CD14-positive monocyte (primary cell): ENCODE measurements around the gene GSDME. TPM values are rescaled to one million over a fixed set of nuclear protein-coding genes. Genes with fewer than 3 reads are reported as not detected.
A peak's percentile ranks its signal among the peaks of the same experiment; 100 is the strongest.

Experiments used
- DNase-seq, 3 donors: peaks; one replicate each; pipeline ENCODE4 v3.0.0-alpha.2; 2011 to 2022
- H2AFZ ChIP-seq: 2 replicates; pipeline ENCODE4 v1.6.0; 2012; ENCODE audit warnings: mild to moderate bottlenecking, low read depth, low read length, inconsistent platforms; ENCODE audit not compliant: insufficient read depth, poor library complexity, severe bottlenecking
- H3K27ac ChIP-seq, 2 donors: 1 replicate in 1 of 2; 2 replicates in 1 of 2; pipeline ENCODE4 v1.5.1; 2012 to 2013; ENCODE audit warnings: low read length in 2 of 2, control low read depth in 1 of 2, inconsistent platforms in 1 of 2, low read depth in 1 of 2, mild to moderate bottlenecking in 1 of 2
- H3K27me3 ChIP-seq, 2 donors: one replicate each; pipeline versions ENCODE4 v1.6.0 to v1.6.1; 2011 to 2013; ENCODE audit warnings: low read length in 2 of 2; ENCODE audit not compliant: control insufficient read depth in 2 of 2, insufficient read depth in 2 of 2
- H3K36me3 ChIP-seq, 2 donors: replicated peaks in 1 of 2; 1 replicate in 1 of 2; 2 replicates in 1 of 2; pipeline versions ENCODE4 v1.5.1 to v1.6.1; 2012 to 2013; ENCODE audit warnings: low read length in 2 of 2, control low read depth in 1 of 2, inconsistent platforms in 1 of 2, mild to moderate bottlenecking in 1 of 2; ENCODE audit not compliant: insufficient read depth in 2 of 2, control insufficient read depth in 1 of 2
- H3K4me1 ChIP-seq, 2 donors: 1 replicate in 1 of 2; 2 replicates in 1 of 2; pipeline versions ENCODE4 v1.5.1 to v1.6.1; 2012 to 2013; ENCODE audit warnings: low read length in 2 of 2, control low read depth in 1 of 2, inconsistent platforms in 1 of 2, mild to moderate bottlenecking in 1 of 2, moderate library complexity in 1 of 2; ENCODE audit not compliant: insufficient read depth in 2 of 2, control insufficient read depth in 1 of 2
- H3K4me2 ChIP-seq: replicated peaks from 2 replicates; pipeline ENCODE3; 2012; ENCODE audit warnings: low read length, moderate library complexity, mild to moderate bottlenecking; ENCODE audit not compliant: poor library complexity, severe bottlenecking; ENCODE audit errors: extremely low read depth
- H3K4me3 ChIP-seq, 3 experiments: fragments of 200-600 bp in 1 of 3; sonication (generic) in 1 of 3; replicated peaks in 1 of 3; 1 replicate in 2 of 3; 2 replicates in 1 of 3; pipeline ENCODE4 v1.5.1; 2011 to 2013; ENCODE audit warnings: low read length in 3 of 3, mild to moderate bottlenecking in 3 of 3, control low read depth in 2 of 3, low read depth in 2 of 3, inconsistent platforms in 1 of 3, moderate library complexity in 1 of 3
- H3K79me2 ChIP-seq: 2 replicates; pipeline ENCODE4 v1.6.0; 2012; ENCODE audit warnings: mild to moderate bottlenecking, control low read depth, inconsistent platforms, low read length, moderate library complexity; ENCODE audit not compliant: insufficient read depth
- H3K9ac ChIP-seq: 2 replicates; pipeline ENCODE4 v1.6.0; 2017; ENCODE audit warnings: low read length, mild to moderate bottlenecking; ENCODE audit not compliant: insufficient read depth, poor library complexity, severe bottlenecking
- H3K9me3 ChIP-seq, 2 donors: replicated peaks in 1 of 2; 1 replicate in 1 of 2; 2 replicates in 1 of 2; pipeline versions ENCODE4 v1.5.1 to v1.6.1; 2012 to 2013; ENCODE audit warnings: low read length in 2 of 2, control low read depth in 1 of 2; ENCODE audit not compliant: control insufficient read depth in 1 of 2, insufficient read depth in 1 of 2
- H4K20me1 ChIP-seq: 2 replicates; pipeline ENCODE4 v1.6.0; 2012; ENCODE audit warnings: mild to moderate bottlenecking, low read length, control low read depth, moderate library complexity; ENCODE audit not compliant: insufficient read depth
- H3K27ac Mint-ChIP-seq, 7 donors: one replicate each; pipeline ENCODE4 v1.8.0; 2020; ENCODE audit warnings: mild to moderate bottlenecking in 7 of 7, mixed read lengths in 7 of 7, moderate library complexity in 6 of 7, inconsistent platforms in 2 of 7
- H3K27me3 Mint-ChIP-seq, 3 donors: one replicate each; pipeline ENCODE4 v1.8.0; 2021 to 2022; ENCODE audit warnings: low read depth in 3 of 3, mild to moderate bottlenecking in 3 of 3, mixed read lengths in 3 of 3, moderate library complexity in 3 of 3, inconsistent platforms in 1 of 3
- H3K36me3 Mint-ChIP-seq, 2 donors: one replicate each; pipeline ENCODE4 v1.8.0; 2020; ENCODE audit warnings: mixed read lengths in 2 of 2, inconsistent platforms in 1 of 2, mild to moderate bottlenecking in 1 of 2
- H3K4me1 Mint-ChIP-seq: one replicate; pipeline ENCODE4 v1.8.0; 2020; ENCODE audit warnings: mild to moderate bottlenecking, mixed read lengths
- H3K4me3 Mint-ChIP-seq, 2 donors: one replicate each; pipeline ENCODE4 v1.8.0; 2020; ENCODE audit warnings: mild to moderate bottlenecking in 2 of 2, mixed read lengths in 2 of 2, moderate library complexity in 1 of 2
- H3K9me3 Mint-ChIP-seq, 7 donors: one replicate each; pipeline ENCODE4 v1.8.0; 2020 to 2022; ENCODE audit warnings: mixed read lengths in 7 of 7, mild to moderate bottlenecking in 6 of 7, moderate library complexity in 6 of 7, inconsistent platforms in 2 of 7
- CTCF ChIP-seq: fragments of 200-600 bp; IDR thresholded peaks from one replicate; pipeline ENCODE4 v1.8.0; 2022; ENCODE audit warnings: antibody characterized with exemption, mild to moderate bottlenecking
- WGBS: methylation state at CpG from one replicate; pipeline ENCODE4 v1.1.5; 2013; ENCODE audit warnings: missing lambda C conversion rate; ENCODE audit not compliant: insufficient coverage; 5-methylcytosine and 5-hydroxymethylcytosine counted together
- intact Hi-C, 2 donors: fragments of 100-400 bp; cut with micrococcal nuclease; formaldehyde crosslinking; loops; one replicate each; pipeline versions ENCODE4 v1.15.0 to v1.15.1; 2023
- polyA minus RNA-seq: library from RNA; depleted of rRNA, polyadenylated mRNA; stranded (reverse); fragments of >200 nt; gene quantifications from 2 replicates; pipeline ENCODE4 v1.2.3, GENCODE V29; 2012
- polyA plus RNA-seq, 3 donors: library from polyadenylated mRNA; depleted of rRNA in 1 of 3; unstranded in 2 of 3; stranded (reverse) in 1 of 3; fragments of 300-500 nt in 2 of 3; fragments of >200 nt in 1 of 3; fragmentation: Illumina TruSeq in 2 of 3; gene quantifications; 1 replicate in 2 of 3; 2 replicates in 1 of 3; pipeline ENCODE4 v1.2.3, GENCODE V29; 2012 to 2021
- total RNA-seq, 12 experiments: library from RNA in 1 of 12; stranded (reverse) in 1 of 12; fragments of 120-200 nt in 1 of 12; gene quantifications; one replicate each; pipeline ENCODE4 v1.2.4 and lab custom pipeline; 2013 to 2026; ENCODE audit warnings: mixed read lengths in 6 of 12, inconsistent platforms in 1 of 12

Gene GSDME
- total RNA-seq (2013) = 2.0 TPM
- polyA plus RNA-seq (1 to 10 TPM in 2 of 3 donors, not detected in 1; 1.3 to 2.3 TPM), polyA minus RNA-seq (0.97 and 1.7 TPM in 2 replicates), total RNA-seq (lab: John Stamatoyannopoulos, UW) (2.3 to 190 (median 5.9) reads per million in 11 experiments)

GRCh38 chr7:24757353-24758275, at the start of gene GSDME:
Gene GSDME (minus strand): TSS chr7:24757464. CDS start chr7:24749774, 7,690 bp downstream.
- peaks cover 33% of the 10 kb centered on the region for H3K4me1 Mint-ChIP-seq
- peak within 1 kb of the TSS; percentile 52 for H3K9ac ChIP-seq
- H3K9me3 Mint-ChIP-seq = peaks cover 0 to 20% (median 3%) of the 10 kb centered on the region in 7 donors
- peaks cover 27 to 75% (median 33%) of the 10 kb centered on the region in 3 donors for H3K27me3 Mint-ChIP-seq
- no peaks in the 10 kb centered on the region for H3K79me2 ChIP-seq
- H3K27ac ChIP-seq = peak within 1 kb of the TSS in 1 of 2 donors; percentile 37
- TF ChIP-seq CTCF = no peak
- peak; percentile 21 to 66 (median 27) for DNase-seq
- H3K4me2 ChIP-seq = peak within 1 kb of the TSS; percentile 78
- 8% methylated on average over 78 of the region's 81 CpGs for WGBS
- H4K20me1 ChIP-seq = no peaks in the 10 kb centered on the region
- H3K4me3 Mint-ChIP-seq = peak within 1 kb of the TSS; percentile 81 to 92
- H2AFZ ChIP-seq = peak within 1 kb of the TSS; percentile 76
- intact Hi-C loops = no loop called here
- peak within 1 kb of the TSS in 6 of 7 donors; percentile 32 to 87 (median 68) for H3K27ac Mint-ChIP-seq
- H3K36me3 ChIP-seq = no peaks in the 10 kb centered on the region
- H3K36me3 Mint-ChIP-seq = peaks cover 3 to 9% of the 10 kb centered on the region in 2 donors
- H3K4me3 ChIP-seq = peak within 1 kb of the TSS; percentile 20 to 72 (median 53)
- H3K27me3 ChIP-seq = peaks cover 39 to 47% of the 10 kb centered on the region in 2 donors
- H3K9me3 ChIP-seq = no peaks in the 10 kb centered on the region
- peaks cover 33 to 37% of the 10 kb centered on the region in 2 donors for H3K4me1 ChIP-seq

- H3K27me3 Mint-ChIP-seq = peaks cover 0 to 1% (median 1%) of the 10 kb centered on the region in 3 donors
- H3K27ac Mint-ChIP-seq = no peak overlapping the region
Measured at GRCh38 chr7:24802300-24802699, 45.0 kb upstream of the GSDME start.

More at GRCh38 chr7:24802300-24802699, 45.0 kb upstream of the GSDME start:
- Histone ChIP-seq H3K27ac (no peak overlapping the region), H3K9ac (no peak overlapping the region), H3K27me3 (no peaks in the 10 kb centered on the region), H3K9me3 (no peaks in the 10 kb centered on the region), H4K20me1 (no peaks in the 10 kb centered on the region), H3K4me1 (no peaks in the 10 kb centered on the region), H3K79me2 (no peaks in the 10 kb centered on the region), H3K4me2 (no peak overlapping the region), H2AFZ (no peak overlapping the region), H3K4me3 (no peak overlapping the region), H3K36me3 (peaks cover 9 to 30% of the 10 kb centered on the region in 2 donors)
- no peak overlapping the region for H3K4me3 Mint-ChIP-seq
- peaks cover 23 to 49% of the 10 kb centered on the region in 2 donors for H3K36me3 Mint-ChIP-seq
- WGBS = 94% methylated on average over 2 of the region's 5 CpGs
- no peak for TF ChIP-seq CTCF
- intact Hi-C loops = no loop called here
- no peaks in the 10 kb centered on the region for H3K4me1 Mint-ChIP-seq
- no peak for DNase-seq
- no peaks in the 10 kb centered on the region for H3K9me3 Mint-ChIP-seq
